HG03196 (cell line): ENCODE results near the gene DUSP1.
"Not testable (repeated sequence)": the region's sequence is repeated elsewhere in the genome, so short reads cannot be mapped to it uniquely, and the experiment has no call there.

ENCODE experiments used
- ATAC-seq: cut with Tn5 transposase; IDR thresholded peaks from one replicate; pipeline ENCODE4 v1.9.1; 2021; ENCODE audit not compliant: unreplicated experiment

DUSP1 gene

GRCh38 chr5:172770675-172771438 lies at the start of gene DUSP1:
DUSP1 (minus strand) TSS chr5:172771195; CDS start chr5:172770952, 243 bp downstream.
- ATAC-seq = peak; percentile 51

- no peak for ATAC-seq
Measured at GRCh38 chr5:172820046-172820767, 49.2 kb upstream of the DUSP1 start.

GRCh38 chr5:172819569-172819968 lies 48.6 kb upstream of the DUSP1 start:
- ATAC-seq = no peak

GRCh38 chr5:172818081-172818480 lies 47.1 kb upstream of the DUSP1 start:
- ATAC-seq = no peak

GRCh38 chr5:172817664-172818063 lies 46.7 kb upstream of the DUSP1 start:
- no peak for ATAC-seq

GRCh38 chr5:172816925-172817562 lies 46.0 kb upstream of the DUSP1 start:
- ATAC-seq = no peak

- no peak for ATAC-seq
Measured at GRCh38 chr5:172815631-172816030, 44.6 kb upstream of the DUSP1 start.

- not testable (repeated sequence) for ATAC-seq
Measured at GRCh38 chr5:172810996-172811395, 40.0 kb upstream of the DUSP1 start.

- no peak for ATAC-seq
Measured at GRCh38 chr5:172809774-172810173, 38.8 kb upstream of the DUSP1 start.

GRCh38 chr5:172807766-172808311 lies 36.8 kb upstream of the DUSP1 start:
- no peak for ATAC-seq

GRCh38 chr5:172806897-172807672 lies 36.1 kb upstream of the DUSP1 start:
- peak; percentile 88 for ATAC-seq

- ATAC-seq = no peak
Measured at GRCh38 chr5:172805736-172806255, 34.8 kb upstream of the DUSP1 start.

- ATAC-seq = no peak
Measured at GRCh38 chr5:172805018-172805683, 34.2 kb upstream of the DUSP1 start.

- no peak for ATAC-seq
Measured at GRCh38 chr5:172802567-172803176, 31.7 kb upstream of the DUSP1 start.

- no peak for ATAC-seq
Measured at GRCh38 chr5:172802112-172802511, 31.1 kb upstream of the DUSP1 start.

- no peak for ATAC-seq
Measured at GRCh38 chr5:172801179-172801671, 30.2 kb upstream of the DUSP1 start.

GRCh38 chr5:172800088-172800551 lies 29.1 kb upstream of the DUSP1 start:
- ATAC-seq = no peak

- no peak for ATAC-seq
Measured at GRCh38 chr5:172799416-172799815, 28.4 kb upstream of the DUSP1 start.
